Adrenal gland (tissue), 5 donors: ENCODE results near the gene PLEKHD1.
A peak's percentile ranks its signal among the peaks of the same experiment; 100 is the strongest.

Experiments
- CTCF ChIP-seq, 6 experiments: fragments of 450-650 bp in 4 of 6; fragments of 200-600 bp in 2 of 6; sonication (generic) in 1 of 6; IDR thresholded peaks; 1 replicate in 5 of 6; 2 replicates in 1 of 6; pipeline versions ENCODE4 v1.5.1 to v1.8.0; 2016 to 2021; ENCODE audit warnings: antibody characterized with exemption in 6 of 6, mild to moderate bottlenecking in 2 of 6, moderate library complexity in 1 of 6
- POLR2A ChIP-seq, 2 donors: fragments of 450-650 bp; IDR thresholded peaks; one replicate each; pipeline ENCODE4 v1.6.1; 2017; ENCODE audit warnings: antibody characterized with exemption in 2 of 2, mild to moderate bottlenecking in 2 of 2, moderate library complexity in 1 of 2
- donor health status: DM: no; HTN: no; CAD: no.

GRCh38 chr14:69460093-69460701, 24.3 kb upstream of the PLEKHD1 start:
- TF ChIP-seq CTCF (IDR thresholded peaks at IDR 0.05) (peak; percentile 58 to 96 (median 93)), POLR2A (IDR thresholded peaks at IDR 0.05) (no peak)
